Neural cell (in vitro differentiated cells): ENCODE data around the gene TMX1. TPM values are rescaled to one million over a fixed set of nuclear protein-coding genes. Genes with fewer than 3 reads are reported as not detected.

Experiments
- H2AFZ ChIP-seq: fragments of 200-600, 300-800 bp; sonication (generic), shearing (Covaris generic); 2 replicates; pipeline ENCODE4 v1.6.0; 2014; ENCODE audit warnings: low read depth, mild to moderate bottlenecking, antibody characterized with exemption, low read length, moderate library complexity
- H3F3A ChIP-seq: fragments of 200-600 bp; shearing (Covaris generic); 2 replicates; pipeline ENCODE4 v1.6.1; 2016; ENCODE audit warnings: mild to moderate bottlenecking, moderate library complexity, mixed read lengths, antibody characterized with exemption, low read length; ENCODE audit not compliant: insufficient read depth, poor library complexity, severe bottlenecking
- H3K27ac ChIP-seq: fragments of 200-600, 300-800 bp; sonication (generic), shearing (Covaris generic); 2 replicates; pipeline ENCODE4 v1.5.1; 2014; ENCODE audit warnings: mild to moderate bottlenecking, low read length, moderate library complexity
- H3K27me3 ChIP-seq: fragments of 300-800, 200-600 bp; sonication (generic), shearing (Covaris generic); 2 replicates; pipeline ENCODE4 v1.6.0; 2014; ENCODE audit warnings: mild to moderate bottlenecking, low read depth, low read length, moderate library complexity; ENCODE audit not compliant: insufficient read depth
- H3K36me3 ChIP-seq: fragments of 300-800, 200-600 bp; sonication (generic), shearing (Covaris generic); 2 replicates; pipeline ENCODE4 v1.5.1; 2014; ENCODE audit warnings: mild to moderate bottlenecking, antibody characterized with exemption, low read length, moderate library complexity; ENCODE audit not compliant: insufficient read depth
- H3K4me2 ChIP-seq: fragments of 300-800, 200-600 bp; sonication (generic), shearing (Covaris generic); 2 replicates; pipeline ENCODE4 v1.6.0; 2014; ENCODE audit warnings: mild to moderate bottlenecking, low read length
- H3K4me3 ChIP-seq: fragments of 300-800, 200-600 bp; sonication (generic), shearing (Covaris generic); 2 replicates; pipeline ENCODE4 v1.5.1; 2014; ENCODE audit warnings: mild to moderate bottlenecking, low read length, moderate library complexity
- H3K79me2 ChIP-seq: fragments of 200-600 bp; shearing (Covaris generic); replicated peaks from 2 replicates; pipeline ENCODE4 v1.6.0; 2014; ENCODE audit warnings: mild to moderate bottlenecking, low read length, moderate library complexity; ENCODE audit not compliant: insufficient read depth
- H3K9ac ChIP-seq: fragments of 300-800, 200-600 bp; sonication (generic), shearing (Covaris generic); 2 replicates; pipeline ENCODE4 v1.6.1; 2016; ENCODE audit warnings: mild to moderate bottlenecking, low read length, mixed read lengths
- H3K9me2 ChIP-seq: fragments of 200-600 bp; shearing (Covaris generic); 2 replicates; pipeline ENCODE4 v1.6.1; 2016; ENCODE audit warnings: mild to moderate bottlenecking, low read length, mixed read lengths; ENCODE audit not compliant: insufficient read depth
- H3K9me3 ChIP-seq: fragments of 200-600, 300-800 bp; sonication (generic), shearing (Covaris generic); 2 replicates; pipeline ENCODE4 v1.6.1; 2016; ENCODE audit warnings: mild to moderate bottlenecking, mixed run types, low read length, moderate library complexity, mixed read lengths
- H4K20me1 ChIP-seq: fragments of 200-600 bp; shearing (Covaris generic); 2 replicates; pipeline ENCODE4 v1.6.1; 2016; ENCODE audit warnings: mild to moderate bottlenecking, mixed run types; ENCODE audit not compliant: insufficient read depth
- EP300 ChIP-seq: fragments of 450-650 bp; conservative IDR thresholded peaks from 2 replicates; pipeline ENCODE4 v1.6.1; 2014; ENCODE audit warnings: antibody characterized with exemption, mild to moderate bottlenecking, moderate library complexity; ENCODE audit not compliant: poor library complexity, severe bottlenecking
- EZH2 ChIP-seq: fragments of 200-600, 300-800 bp; shearing (Covaris generic), sonication (generic); IDR thresholded peaks from 2 replicates; pipeline ENCODE4 v1.6.1; 2014; ENCODE audit warnings: antibody characterized with exemption, low read length, borderline replicate concordance, mild to moderate bottlenecking; ENCODE audit not compliant: insufficient read depth, poor library complexity, severe bottlenecking
- MXI1 ChIP-seq: fragments of 450-650 bp; conservative IDR thresholded peaks from 2 replicates; pipeline ENCODE4 v1.6.1; 2014; ENCODE audit warnings: antibody characterized with exemption, mild to moderate bottlenecking; ENCODE audit not compliant: poor library complexity, severe bottlenecking
- POLR2AphosphoS5 ChIP-seq: IDR thresholded peaks from 2 replicates; pipeline ENCODE4 v1.6.1; 2012
- RAD21 ChIP-seq: fragments of 450-650 bp; conservative IDR thresholded peaks from 2 replicates; pipeline ENCODE4 v1.6.1; 2014; ENCODE audit warnings: antibody characterized with exemption, mild to moderate bottlenecking, moderate library complexity
- SMC3 ChIP-seq: fragments of 450-650 bp; conservative IDR thresholded peaks from 2 replicates; pipeline ENCODE4 v1.6.1; 2014; ENCODE audit warnings: antibody characterized with exemption, mild to moderate bottlenecking, moderate library complexity; ENCODE audit not compliant: poor library complexity
- TAF1 ChIP-seq: IDR thresholded peaks from 2 replicates; pipeline ENCODE4 v1.6.1; 2012; ENCODE audit warnings: low read depth
- polyA plus RNA-seq: library from polyadenylated mRNA; depleted of rRNA; stranded (reverse); fragments of >200 nt; gene quantifications from 2 replicates; pipeline ENCODE4 v1.2.3, GENCODE V29; 2014
- TF ChIP-seq, protein P1 (sequence below): fragments of 450-650 bp; IDR thresholded peaks from 2 replicates; pipeline ENCODE4 v1.5.1; 2014; ENCODE audit warnings: antibody characterized with exemption, mild to moderate bottlenecking, moderate library complexity; ENCODE audit not compliant: poor library complexity, severe bottlenecking
- TF ChIP-seq, protein P2 (sequence below): IDR thresholded peaks from 2 replicates; pipeline ENCODE4 v1.6.1; 2012; ENCODE audit warnings: borderline replicate concordance

The TMX1 gene
- polyA plus RNA-seq, 1 donor from 2014 or later, result 25.3 TPM

DNA sequence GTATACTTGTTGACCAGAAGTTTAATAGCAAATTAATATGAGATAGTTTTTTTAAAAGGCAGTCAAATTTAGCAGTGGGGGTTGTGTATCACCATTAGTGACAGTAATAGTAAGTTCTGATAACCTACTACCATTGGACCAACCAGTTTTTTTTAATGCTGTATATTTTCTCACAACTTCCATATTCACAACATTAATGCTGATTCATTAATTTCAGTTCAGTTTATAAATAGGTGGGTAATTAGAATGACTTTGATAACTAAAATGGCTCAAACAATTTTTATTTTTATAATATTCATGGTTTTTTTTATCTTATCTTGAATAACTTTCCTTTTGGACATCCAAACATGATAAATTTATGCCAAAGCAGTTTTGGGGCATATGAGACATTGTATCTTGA is 13.8 kb downstream of the TMX1 start:
- Histone ChIP-seq H3K9ac (no peak overlapping the region), H2AFZ (no peak overlapping the region), H3K9me2 (no peaks in the 10 kb centered on the region), H4K20me1 (no peaks in the 10 kb centered on the region), H3K36me3 (no peaks in the 10 kb centered on the region), H3K27ac (no peak overlapping the region), H3K9me3 (no peaks in the 10 kb centered on the region), H3F3A (no peaks in the 10 kb centered on the region), H3K79me2 (no peaks in the 10 kb centered on the region), H3K4me3 (no peak overlapping the region), H3K4me2 (no peak overlapping the region), H3K27me3 (no peaks in the 10 kb centered on the region)
- no peak for TF ChIP-seq POLR2AphosphoS5
- no peak for TF ChIP-seq EP300
- TF ChIP-seq RAD21, result no peak
- TF ChIP-seq, protein P1, sequence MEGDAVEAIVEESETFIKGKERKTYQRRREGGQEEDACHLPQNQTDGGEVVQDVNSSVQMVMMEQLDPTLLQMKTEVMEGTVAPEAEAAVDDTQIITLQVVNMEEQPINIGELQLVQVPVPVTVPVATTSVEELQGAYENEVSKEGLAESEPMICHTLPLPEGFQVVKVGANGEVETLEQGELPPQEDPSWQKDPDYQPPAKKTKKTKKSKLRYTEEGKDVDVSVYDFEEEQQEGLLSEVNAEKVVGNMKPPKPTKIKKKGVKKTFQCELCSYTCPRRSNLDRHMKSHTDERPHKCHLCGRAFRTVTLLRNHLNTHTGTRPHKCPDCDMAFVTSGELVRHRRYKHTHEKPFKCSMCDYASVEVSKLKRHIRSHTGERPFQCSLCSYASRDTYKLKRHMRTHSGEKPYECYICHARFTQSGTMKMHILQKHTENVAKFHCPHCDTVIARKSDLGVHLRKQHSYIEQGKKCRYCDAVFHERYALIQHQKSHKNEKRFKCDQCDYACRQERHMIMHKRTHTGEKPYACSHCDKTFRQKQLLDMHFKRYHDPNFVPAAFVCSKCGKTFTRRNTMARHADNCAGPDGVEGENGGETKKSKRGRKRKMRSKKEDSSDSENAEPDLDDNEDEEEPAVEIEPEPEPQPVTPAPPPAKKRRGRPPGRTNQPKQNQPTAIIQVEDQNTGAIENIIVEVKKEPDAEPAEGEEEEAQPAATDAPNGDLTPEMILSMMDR, result no peak
- no peak for TF ChIP-seq SMC3
- no peak for TF ChIP-seq TAF1
- no peak for TF ChIP-seq EZH2
- no peak for TF ChIP-seq MXI1
- TF ChIP-seq, protein P2, sequence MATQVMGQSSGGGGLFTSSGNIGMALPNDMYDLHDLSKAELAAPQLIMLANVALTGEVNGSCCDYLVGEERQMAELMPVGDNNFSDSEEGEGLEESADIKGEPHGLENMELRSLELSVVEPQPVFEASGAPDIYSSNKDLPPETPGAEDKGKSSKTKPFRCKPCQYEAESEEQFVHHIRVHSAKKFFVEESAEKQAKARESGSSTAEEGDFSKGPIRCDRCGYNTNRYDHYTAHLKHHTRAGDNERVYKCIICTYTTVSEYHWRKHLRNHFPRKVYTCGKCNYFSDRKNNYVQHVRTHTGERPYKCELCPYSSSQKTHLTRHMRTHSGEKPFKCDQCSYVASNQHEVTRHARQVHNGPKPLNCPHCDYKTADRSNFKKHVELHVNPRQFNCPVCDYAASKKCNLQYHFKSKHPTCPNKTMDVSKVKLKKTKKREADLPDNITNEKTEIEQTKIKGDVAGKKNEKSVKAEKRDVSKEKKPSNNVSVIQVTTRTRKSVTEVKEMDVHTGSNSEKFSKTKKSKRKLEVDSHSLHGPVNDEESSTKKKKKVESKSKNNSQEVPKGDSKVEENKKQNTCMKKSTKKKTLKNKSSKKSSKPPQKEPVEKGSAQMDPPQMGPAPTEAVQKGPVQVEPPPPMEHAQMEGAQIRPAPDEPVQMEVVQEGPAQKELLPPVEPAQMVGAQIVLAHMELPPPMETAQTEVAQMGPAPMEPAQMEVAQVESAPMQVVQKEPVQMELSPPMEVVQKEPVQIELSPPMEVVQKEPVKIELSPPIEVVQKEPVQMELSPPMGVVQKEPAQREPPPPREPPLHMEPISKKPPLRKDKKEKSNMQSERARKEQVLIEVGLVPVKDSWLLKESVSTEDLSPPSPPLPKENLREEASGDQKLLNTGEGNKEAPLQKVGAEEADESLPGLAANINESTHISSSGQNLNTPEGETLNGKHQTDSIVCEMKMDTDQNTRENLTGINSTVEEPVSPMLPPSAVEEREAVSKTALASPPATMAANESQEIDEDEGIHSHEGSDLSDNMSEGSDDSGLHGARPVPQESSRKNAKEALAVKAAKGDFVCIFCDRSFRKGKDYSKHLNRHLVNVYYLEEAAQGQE, result no peak

DNA sequence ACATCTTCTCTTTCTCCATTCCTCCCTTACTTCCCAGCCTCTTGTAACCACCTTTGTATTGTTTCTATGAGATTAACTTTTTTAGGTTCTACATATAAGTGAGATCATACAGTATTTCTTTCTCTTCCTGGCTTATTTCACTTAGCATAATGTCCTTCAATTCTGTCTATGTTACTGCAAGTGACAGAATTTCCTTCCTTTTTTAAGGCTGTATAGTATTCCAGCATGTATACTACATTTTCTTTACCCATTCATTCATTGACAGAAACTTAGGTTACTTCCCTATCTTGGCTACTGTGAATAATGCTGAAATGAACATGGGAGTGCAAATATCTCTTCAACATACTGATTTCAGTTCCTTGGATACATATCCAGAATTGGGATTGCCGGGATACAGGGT is 18.2 kb downstream of the TMX1 start:
- H3K4me3 ChIP-seq, result no peak overlapping the region
- H3K36me3 ChIP-seq, result no peaks in the 10 kb centered on the region
- no peaks in the 10 kb centered on the region for H3K9me2 ChIP-seq
- no peak overlapping the region for H3K9ac ChIP-seq
- no peaks in the 10 kb centered on the region for H3K27me3 ChIP-seq
- no peaks in the 10 kb centered on the region for H3K79me2 ChIP-seq
- H3K4me2 ChIP-seq, result no peak overlapping the region
- no peaks in the 10 kb centered on the region for H3K9me3 ChIP-seq
- no peak for TF ChIP-seq TAF1
- TF ChIP-seq SMC3, result no peak
- no peak for TF ChIP-seq EZH2
- TF ChIP-seq, protein P2, result no peak
- TF ChIP-seq, protein P1, result no peak
- TF ChIP-seq MXI1, result no peak
- TF ChIP-seq EP300, result no peak
- no peak for TF ChIP-seq RAD21
- no peak for TF ChIP-seq POLR2AphosphoS5
- no peaks in the 10 kb centered on the region for H4K20me1 ChIP-seq
- H3F3A ChIP-seq, result no peaks in the 10 kb centered on the region
- no peak overlapping the region for H3K27ac ChIP-seq
- H2AFZ ChIP-seq, result no peak overlapping the region
